GM21529 (cell line): ENCODE measurements around the gene SNPH.
"Not testable (repeated sequence)": the region's sequence is repeated elsewhere in the genome, so short reads cannot be mapped to it uniquely, and the experiment has no call there.

Experiments
- ATAC-seq: cut with Tn5 transposase; IDR thresholded peaks from one replicate; pipeline ENCODE4 v1.9.1; 2021; ENCODE audit not compliant: unreplicated experiment

Gene SNPH, protein sequence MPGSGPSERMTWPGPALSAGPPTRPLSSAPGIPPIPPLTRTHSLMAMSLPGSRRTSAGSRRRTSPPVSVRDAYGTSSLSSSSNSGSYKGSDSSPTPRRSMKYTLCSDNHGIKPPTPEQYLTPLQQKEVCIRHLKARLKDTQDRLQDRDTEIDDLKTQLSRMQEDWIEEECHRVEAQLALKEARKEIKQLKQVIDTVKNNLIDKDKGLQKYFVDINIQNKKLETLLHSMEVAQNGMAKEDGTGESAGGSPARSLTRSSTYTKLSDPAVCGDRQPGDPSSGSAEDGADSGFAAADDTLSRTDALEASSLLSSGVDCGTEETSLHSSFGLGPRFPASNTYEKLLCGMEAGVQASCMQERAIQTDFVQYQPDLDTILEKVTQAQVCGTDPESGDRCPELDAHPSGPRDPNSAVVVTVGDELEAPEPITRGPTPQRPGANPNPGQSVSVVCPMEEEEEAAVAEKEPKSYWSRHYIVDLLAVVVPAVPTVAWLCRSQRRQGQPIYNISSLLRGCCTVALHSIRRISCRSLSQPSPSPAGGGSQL

DNA sequence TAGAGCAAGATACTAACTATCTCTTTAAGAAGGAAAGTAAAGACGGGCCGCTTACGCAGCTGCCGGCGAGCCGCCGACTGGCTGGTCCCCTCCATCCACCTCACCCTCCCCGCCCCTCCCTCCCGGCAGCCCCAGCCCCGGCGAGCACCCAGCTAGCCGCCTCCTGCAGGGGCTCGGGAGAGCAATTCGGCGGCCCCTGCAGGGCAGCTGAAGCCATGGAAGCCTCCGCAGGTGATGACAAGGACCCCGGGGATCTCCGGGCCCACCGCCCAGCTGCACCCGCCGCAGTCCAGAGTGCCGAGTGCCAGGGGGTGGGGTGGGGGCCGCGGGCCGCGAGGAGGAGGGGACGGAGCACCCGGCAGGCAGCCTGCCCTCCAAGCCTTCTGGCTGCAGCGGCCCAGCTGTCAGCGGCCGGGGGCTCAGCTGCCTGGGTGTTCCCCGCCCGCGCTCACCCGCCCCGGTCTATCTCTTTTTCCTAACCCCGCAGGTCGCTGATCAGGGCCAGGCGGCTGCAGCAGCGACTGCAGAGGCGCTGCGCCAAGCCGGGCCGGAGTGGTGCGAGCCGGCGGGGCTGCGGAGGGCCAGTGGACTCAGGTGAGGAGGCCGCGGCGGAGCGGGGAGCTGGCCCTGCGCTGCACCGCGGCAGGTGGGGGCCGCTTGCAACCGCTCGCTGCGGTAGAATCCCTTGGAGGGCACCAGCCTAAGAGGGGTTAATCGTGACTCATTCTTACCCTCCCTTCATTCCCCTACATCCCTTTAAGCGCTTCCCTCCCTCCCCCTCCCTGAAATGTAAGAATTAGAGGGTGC, at the start of gene SNPH:
Gene SNPH, plus strand, starts transcription at position 128 of the 807 bp plus-strand sequence. CDS start 29,946 bp downstream, outside the sequence.
- peak; percentile 77 for ATAC-seq

- not testable (repeated sequence) for ATAC-seq
Measured at GRCh38 chr20:1216527-1217427, 49.3 kb upstream of the SNPH start.

DNA sequence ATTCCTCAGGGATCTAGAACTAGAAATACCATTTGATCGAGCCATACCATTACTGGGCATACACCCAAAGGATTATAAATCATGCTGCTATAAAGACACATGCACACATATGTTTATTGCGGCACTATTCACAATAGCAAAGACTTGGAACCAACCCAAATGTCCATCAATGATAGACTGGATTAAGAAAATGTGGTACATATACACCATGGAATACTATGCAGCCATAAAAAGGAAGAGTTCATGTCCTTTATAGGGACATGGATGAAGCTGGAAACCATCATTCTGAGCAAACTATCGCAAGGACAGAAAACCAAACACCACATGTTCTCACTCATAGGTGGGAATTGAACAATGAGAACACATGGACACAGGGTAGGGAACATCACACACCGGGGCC, 43.3 kb upstream of the SNPH start:
- ATAC-seq, result not testable (repeated sequence)

DNA sequence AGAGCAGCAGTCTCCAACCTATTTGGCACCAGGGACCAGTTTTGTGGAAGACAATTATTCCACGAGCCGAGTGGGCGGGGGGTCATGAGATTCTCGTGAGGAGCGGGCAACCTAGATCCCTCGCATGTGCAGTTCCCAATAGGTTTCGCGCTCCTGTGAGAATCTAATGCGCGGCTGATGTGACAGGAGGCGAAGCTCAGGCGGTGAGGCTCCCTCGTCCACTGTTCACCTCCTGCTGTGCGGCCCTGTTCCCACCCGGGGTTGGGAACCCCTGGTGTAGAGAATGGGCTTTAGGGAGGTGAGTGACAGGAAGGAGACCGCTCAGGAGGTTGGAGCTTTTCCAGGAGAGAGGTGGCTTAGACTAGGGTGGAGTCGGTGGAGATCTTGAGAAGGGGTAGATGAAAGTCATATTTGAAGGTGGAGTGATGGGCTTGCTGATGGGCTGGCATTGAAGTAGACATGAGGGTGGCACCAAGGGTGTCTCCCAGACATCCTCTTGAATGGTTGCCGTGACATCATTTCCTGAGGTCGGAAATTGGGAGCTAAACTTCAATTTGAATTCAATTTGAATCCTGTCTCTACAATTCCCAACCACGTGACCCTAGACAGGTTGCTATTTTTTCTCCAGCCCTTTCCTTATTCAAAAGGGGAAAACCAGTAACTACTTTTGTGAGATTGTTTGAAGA, 41.7 kb upstream of the SNPH start:
- ATAC-seq, result no peak

- ATAC-seq, result no peak
Measured at GRCh38 chr20:1225263-1225782, 40.8 kb upstream of the SNPH start.

DNA sequence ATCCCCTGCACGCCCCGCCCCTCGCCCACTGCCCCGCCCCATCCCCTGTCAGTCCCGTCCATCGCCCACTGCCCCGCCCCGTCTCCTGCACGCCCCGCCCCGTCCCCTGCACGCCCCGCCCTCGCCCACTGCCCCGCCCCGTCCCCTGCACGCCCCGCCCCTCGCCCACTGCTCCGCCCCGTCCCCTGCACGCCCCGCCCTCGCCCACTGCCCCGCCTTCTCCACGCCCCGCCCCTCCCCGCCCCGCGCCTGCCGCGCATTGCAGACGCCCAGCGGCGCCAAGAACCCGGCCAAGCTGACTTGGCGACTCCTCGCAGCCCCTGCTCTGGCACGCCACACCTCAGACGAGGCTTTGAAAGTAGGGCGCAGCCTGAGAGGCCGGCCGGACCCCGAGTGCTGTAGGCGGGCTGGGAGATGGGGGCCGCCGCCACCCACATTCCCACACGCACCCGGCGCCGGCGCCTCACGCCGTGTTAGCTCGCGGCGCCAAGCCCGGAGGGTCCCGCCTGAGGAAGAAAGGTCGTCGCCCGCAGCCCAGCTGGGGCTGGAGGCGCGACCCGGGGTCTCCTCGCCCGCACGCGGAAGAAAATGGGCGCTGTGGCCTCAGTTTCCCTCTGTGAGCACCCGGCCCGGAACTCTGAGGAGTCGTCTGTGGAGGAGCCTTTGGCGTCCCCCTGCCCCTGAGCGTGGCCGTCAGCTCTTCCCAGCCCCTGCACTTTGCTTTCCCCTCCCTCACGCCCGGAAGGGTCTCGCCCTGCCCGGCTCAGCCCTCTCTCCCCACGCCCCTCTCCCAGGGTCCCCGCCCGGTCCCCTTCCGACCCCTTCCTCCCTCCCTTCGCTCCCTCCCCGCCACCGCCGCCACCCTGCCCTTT, 40.1 kb upstream of the SNPH start, which contains the start of gene RAD21L1:
Gene RAD21L1, plus strand, starts transcription at position 262 of the 872 bp plus-strand sequence. CDS start 2,410 bp downstream, outside the sequence.
- ATAC-seq, result no peak

- ATAC-seq, result no peak
Measured at GRCh38 chr20:1229541-1229940, 36.6 kb upstream of the SNPH start.

DNA sequence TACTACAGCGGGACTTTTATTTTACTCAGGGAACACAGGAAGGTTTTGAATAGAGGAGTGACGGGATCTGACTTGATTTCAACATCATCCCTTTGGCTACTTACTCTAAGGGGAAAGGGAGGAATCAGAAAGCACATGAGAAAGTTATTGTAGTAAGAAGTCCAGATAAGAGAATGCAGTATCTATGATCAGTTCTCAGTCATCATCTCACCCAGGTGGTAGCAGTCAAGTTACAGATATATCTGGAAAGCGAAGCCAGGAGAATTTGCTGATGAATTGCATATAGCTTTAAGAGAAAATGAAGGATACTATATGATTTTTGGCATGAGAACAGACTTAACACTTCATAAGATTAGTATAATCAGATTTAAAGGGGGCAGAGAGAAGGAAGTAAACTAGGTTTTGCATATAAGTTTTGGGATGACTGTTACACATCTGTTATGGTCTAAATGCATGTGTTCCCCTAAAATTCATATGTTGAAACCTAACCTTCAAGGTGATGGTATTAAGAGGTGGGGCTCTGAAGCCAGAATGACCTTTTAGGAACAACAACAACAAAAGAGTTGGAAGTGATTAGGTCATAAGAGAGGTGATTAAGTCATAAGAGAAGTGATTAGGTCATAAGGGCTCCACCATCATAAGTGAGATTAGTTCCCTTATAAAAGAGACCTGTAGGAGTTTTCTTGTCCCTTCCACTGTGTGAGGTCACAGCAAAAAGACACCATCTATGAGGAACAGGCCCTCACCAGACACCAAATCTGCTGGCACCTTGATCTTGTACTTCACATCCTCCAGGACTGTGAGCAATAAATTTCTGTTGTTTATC, 33.6 kb upstream of the SNPH start:
- ATAC-seq, result no peak

- no peak for ATAC-seq
Measured at GRCh38 chr20:1240549-1240948, 25.5 kb upstream of the SNPH start.

DNA sequence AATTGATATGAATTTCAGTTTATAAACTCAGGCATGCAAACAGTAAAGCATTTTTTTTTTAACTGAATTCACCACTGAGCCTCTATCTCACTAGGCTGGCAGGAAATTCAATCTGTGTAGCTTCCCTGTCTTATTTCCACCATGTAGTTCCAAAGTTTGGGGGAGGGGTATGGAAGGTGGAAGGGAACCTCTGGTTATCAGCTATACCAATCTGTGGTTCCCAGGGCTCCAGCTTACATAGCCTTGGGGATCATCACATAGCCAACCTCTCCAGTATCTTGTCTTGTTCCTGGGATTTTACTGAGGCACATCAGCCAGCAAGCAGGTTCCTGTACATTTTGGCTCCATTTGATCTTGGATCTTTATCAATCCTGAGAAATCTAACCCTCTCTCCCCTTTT, 24.6 kb upstream of the SNPH start:
- no peak for ATAC-seq

- no peak for ATAC-seq
Measured at GRCh38 chr20:1242099-1242498, 24.0 kb upstream of the SNPH start.

- ATAC-seq, result no peak
Measured at GRCh38 chr20:1242530-1242929, 23.6 kb upstream of the SNPH start.

DNA sequence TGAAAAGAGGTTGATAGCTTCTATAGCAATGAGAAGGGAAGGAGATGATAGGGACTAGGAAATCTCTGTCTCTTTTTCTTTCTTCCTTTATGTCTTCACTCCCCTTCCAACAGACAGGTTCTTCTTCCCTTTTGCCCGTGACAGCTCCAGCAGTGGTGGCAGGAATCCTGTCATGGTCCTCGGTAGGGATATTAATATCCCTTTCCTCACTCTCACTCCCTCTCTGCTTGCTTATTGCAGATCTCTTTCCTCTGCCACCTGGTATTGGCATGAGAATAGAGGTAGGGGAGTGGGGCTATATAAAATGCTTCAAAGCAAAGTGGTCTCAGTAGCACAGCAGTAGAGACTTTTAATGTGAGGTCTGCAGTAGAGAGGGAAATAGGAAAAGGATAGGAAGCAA, 20.5 kb upstream of the SNPH start:
- no peak for ATAC-seq

DNA sequence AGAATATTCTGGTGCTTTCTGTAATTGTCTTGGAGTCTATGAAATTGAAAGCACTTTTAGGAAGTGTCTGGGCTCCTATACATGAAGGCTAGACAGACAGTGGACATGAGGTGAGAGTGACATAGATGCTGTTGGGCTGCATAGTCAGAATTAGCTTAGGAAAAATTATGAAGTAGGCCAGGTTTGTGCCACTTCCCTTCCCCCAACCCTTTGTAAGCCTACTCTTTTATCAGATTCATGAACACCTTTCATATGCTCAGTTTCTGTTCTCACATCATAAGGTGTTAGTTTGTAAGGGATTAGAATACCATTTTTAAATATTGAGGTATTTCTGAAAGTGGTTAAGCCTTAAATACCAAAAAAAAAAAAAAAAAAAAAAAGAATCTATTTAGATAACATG, 18.4 kb upstream of the SNPH start:
- no peak for ATAC-seq

- ATAC-seq, result not testable (repeated sequence)
Measured at GRCh38 chr20:1250282-1250681, 15.8 kb upstream of the SNPH start.

DNA sequence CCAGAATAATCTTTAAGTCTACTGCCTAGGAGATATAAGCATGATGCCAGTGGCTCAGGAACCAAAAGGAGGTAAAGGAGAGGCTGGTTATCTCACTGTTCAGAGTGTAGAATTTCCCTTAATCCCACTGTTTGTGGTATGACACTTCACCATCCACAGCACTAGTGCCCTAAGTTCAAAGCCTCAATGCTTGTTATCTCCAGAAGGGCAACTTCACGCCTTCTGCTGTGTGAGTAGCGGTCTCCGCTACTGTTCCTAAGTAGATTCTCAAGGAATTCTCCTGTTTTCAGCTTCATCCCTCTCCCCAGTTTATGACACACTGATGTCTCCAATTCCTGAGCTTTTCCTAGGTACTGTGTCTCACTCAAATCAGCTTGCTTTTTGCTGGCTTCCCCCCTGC, 13.7 kb upstream of the SNPH start:
- no peak for ATAC-seq

GRCh38 chr20:1254254-1254653, 11.8 kb upstream of the SNPH start:
- no peak for ATAC-seq

DNA sequence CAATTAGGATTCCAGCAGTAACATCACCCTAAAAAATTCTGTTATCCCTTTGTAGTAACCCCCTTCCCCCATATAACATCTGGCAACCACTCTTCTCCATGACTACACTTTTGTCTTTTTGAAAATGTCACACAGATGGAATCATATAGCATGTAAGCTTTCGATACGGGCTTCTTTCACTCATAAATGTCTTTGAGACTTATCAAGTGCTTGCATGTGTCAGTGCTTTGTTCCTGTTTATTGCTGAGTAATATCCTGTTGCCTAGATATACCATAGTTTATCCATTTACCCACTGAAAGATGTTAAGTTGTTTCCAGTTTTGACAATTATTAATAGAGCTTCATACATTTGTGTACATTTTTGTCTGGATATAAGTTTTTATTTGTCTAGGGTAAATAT, 10.4 kb upstream of the SNPH start:
- no peak for ATAC-seq
